GM18519 (cell line): Measurements from ENCODE around the gene TMEM131L.
A peak's percentile ranks its signal among the peaks of the same experiment; 100 is the strongest.
"Not testable (repeated sequence)": the region's sequence is repeated elsewhere in the genome, so short reads cannot be mapped to it uniquely, and the experiment has no call there.

Experiments used
- ATAC-seq: cut with Tn5 transposase; IDR thresholded peaks from one replicate; pipeline ENCODE4 v1.9.1; 2021; ENCODE audit warnings: mild to moderate bottlenecking, moderate library complexity; ENCODE audit not compliant: unreplicated experiment, low FRiP score

The TMEM131L gene

GRCh38 chr4:153535772-153536513 lies 69.8 kb downstream of the TMEM131L start:
- ATAC-seq: no peak

- ATAC-seq: no peak
These were observed 71.4 kb downstream of the TMEM131L start for GRCh38 chr4:153537493-153537960.

- no peak for ATAC-seq
These were observed 72.6 kb downstream of the TMEM131L start for GRCh38 chr4:153538487-153539357.

- no peak for ATAC-seq
These were observed 73.3 kb downstream of the TMEM131L start for GRCh38 chr4:153539422-153539821.

- no peak for ATAC-seq
These were observed 75.4 kb downstream of the TMEM131L start for GRCh38 chr4:153541456-153542096.

- ATAC-seq: no peak
These were observed 76.0 kb downstream of the TMEM131L start for GRCh38 chr4:153542131-153542530.

GRCh38 chr4:153542834-153543233 lies 76.7 kb downstream of the TMEM131L start:
- no peak for ATAC-seq

- no peak for ATAC-seq
These were observed 77.2 kb downstream of the TMEM131L start for GRCh38 chr4:153543351-153543750.

- ATAC-seq: no peak
These were observed 79.7 kb downstream of the TMEM131L start for GRCh38 chr4:153545822-153546221.

GRCh38 chr4:153546280-153546679 lies 80.1 kb downstream of the TMEM131L start:
- ATAC-seq: no peak

- no peak for ATAC-seq
These were observed 81.4 kb downstream of the TMEM131L start for GRCh38 chr4:153547520-153547919.

GRCh38 chr4:153548907-153549306 lies 82.7 kb downstream of the TMEM131L start:
- ATAC-seq: not testable (repeated sequence)

GRCh38 chr4:153549405-153549804 lies 83.2 kb downstream of the TMEM131L start:
- ATAC-seq: no peak

GRCh38 chr4:153553155-153553818 lies 87.1 kb downstream of the TMEM131L start:
- ATAC-seq: no peak

- no peak for ATAC-seq
These were observed 87.6 kb downstream of the TMEM131L start for GRCh38 chr4:153553819-153554170.

GRCh38 chr4:153555730-153556434 lies 89.7 kb downstream of the TMEM131L start:
- no peak for ATAC-seq

- no peak for ATAC-seq
These were observed 90.3 kb downstream of the TMEM131L start for GRCh38 chr4:153556435-153556815.

GRCh38 chr4:153560908-153561307 lies 94.7 kb downstream of the TMEM131L start:
- ATAC-seq: peak; percentile 75

GRCh38 chr4:153564630-153565525 lies 98.7 kb downstream of the TMEM131L start:
- ATAC-seq: no peak
